Fibroblast of skin of right quadriceps (primary cell): ENCODE measurements around the gene HYAL3.
"Not testable (repeated sequence)": the region's sequence is repeated elsewhere in the genome, so short reads cannot be mapped to it uniquely, and the experiment has no call there.

Experiments
- DNase-seq: peaks from one replicate; pipeline ENCODE4 v3.0.0-alpha.2; 2013

The HYAL3 gene

DNA sequence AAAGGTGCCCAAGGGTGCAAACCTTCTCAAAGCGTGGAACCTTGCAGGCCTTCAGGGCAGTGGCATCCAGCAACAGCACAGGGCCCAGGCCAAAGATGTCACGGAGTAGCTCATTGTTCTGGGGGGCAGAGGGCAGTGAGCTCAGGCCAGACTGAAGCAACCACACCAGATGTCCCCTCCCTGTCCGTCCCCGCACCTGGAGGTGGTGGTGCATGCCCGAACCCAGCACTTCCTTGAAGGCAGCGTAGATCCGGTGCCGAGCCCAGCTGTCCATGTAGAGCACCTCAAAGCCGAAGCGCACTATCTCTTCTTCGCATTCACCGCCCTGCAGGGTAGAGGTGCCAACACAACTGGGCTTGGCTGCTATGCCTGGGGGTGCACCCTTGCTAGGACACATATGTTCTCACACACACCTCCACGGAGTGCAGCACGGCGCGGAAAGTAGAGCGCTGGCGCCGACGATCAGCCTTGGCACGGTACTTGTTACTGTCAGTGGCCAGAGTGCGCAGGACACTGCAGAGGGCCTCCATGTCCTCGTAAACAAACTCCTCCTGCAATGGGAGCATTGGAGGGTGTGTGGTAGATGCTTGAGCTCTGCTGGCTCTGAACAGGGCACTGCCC lies 10.7 kb downstream of the HYAL3 start:
- DNase-seq = no peak

DNA sequence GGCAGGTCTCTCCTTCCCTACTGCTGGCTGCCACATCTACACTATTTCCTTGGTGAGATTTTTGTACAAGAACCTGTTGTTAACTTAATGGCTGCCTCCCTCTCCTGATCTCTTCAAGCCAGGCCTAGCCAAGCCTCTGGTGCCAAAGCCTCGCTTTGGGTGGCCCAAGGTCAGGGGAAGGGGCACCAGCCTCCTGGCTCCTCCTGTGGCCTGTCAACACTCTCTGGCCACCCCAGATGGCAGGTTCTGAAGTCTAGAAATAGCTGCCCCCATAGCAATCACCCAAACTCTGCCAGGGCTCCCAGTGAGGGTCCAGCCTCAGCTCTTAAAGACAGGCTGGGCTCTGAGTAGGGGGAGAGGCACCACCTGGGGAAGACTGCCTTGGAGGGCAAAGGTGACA lies 11.9 kb downstream of the HYAL3 start:
- DNase-seq = no peak

DNA sequence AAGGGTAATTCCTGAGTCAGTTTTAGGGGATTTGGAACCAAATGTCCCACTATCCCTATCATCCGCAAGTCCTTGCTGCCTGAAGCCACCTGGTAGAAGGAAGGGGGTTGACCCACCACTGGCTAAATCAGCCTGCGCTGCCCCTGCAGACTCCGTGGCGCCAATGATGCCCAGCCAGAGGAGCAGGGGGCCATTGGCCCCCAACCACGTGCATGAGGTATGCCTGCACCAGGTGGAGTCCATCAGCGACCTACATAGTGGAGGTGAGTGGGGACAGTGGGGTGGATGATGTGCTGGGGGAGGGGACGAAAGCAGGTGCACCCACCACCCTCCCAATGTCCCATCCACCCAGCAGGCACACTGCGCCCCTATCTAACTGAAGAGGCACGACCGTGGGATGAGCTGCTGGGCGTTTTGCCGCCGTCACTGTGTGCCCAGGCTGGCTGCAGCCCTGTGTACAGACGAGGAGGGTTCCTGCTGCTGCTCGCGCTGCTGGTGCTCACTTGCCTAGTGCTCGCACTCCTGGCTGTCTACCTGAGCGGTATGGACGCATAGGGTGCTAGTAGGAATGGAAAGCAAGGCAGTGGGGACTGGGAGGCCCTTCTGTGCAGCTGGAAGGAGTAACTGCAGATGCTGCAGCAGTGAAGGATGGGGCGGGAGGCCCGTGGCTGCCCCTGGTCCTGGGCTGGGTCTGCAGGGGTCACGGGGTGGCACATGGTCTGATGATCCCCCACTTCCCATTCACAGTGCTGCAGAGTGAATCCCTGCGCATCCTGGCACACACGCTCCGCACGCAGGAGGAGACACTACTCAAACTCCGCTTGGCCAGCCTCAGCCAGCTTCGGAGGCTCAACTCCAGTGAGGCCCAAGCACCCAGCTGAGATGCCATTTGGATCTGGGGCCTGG lies 12.6 kb downstream of the HYAL3 start:
- no peak for DNase-seq

DNA sequence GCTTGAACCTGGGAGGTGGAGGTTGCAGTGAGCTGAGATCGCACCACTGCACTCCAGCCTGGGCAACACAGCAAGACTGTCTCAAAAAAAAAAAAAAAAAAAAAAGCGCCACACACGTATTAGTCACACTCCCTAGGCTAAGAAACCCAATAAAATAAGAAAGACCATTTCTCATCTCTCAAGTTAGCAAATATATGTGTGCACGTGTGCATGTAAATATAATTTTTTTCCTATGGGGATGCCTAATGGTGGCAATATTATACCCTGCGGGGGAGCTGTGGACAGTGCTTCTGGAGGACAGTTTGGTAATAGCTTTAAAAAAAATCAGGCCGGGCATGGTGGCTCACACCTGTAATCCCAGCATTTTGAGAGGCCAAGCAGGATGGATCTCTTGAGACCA lies 15.1 kb downstream of the HYAL3 start:
- not testable (repeated sequence) for DNase-seq

DNA sequence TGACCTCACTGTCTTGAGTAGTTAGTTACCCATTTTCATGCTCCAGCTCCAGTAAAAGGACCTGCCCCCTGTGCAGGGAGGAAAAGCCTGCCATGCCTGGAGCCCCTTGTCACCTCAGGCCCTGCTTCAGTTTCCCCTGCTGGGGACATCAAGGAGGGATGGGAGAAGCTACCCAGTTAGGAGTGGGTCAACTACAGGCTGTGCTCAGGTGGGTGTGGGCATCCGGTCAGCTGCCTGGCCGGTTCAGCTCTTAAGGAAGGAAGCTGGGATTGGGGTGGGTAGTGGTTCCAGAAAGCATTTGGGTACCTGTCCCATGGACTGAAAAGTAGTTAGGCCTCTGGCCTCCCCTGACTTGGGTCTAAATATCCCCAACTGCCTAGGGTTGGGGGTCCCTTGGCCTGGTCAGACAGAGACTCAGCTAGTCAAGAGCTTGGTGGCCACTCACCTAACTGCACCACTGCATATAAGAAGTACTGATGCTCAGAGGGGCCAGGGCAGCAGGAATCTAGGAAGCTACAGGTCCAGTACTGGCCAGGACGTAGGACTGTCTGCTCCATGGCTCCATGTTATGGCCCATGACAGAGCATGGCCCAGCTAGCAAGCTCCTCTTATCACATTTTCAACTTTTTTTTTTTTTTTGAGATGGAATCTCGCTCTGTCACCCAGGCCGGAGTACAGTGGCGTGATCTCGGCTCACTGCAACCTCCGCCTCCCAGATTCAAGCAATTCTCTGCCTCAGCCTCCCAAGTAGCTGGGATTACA lies 19.8 kb downstream of the HYAL3 start:
- DNase-seq = no peak

DNA sequence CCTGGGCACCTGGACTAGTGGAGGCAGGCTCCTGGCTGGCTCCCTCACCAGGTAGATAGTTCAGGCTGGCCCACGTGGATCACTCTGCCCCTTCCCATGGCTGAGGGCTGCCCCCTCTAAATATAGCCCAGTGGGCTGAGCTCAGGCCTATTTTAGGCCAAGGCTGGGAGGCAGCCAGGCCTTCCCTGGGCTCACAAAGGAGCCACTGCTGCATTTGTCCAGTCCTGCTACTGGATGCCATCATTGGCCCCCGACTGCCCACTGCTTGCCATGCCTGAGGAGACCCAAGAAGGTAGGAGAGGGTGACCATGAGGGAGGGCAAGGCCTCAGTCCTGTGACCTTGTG lies 20.4 kb downstream of the HYAL3 start, which contains the start of gene LSMEM2:
TSS of gene LSMEM2 (plus strand) at position 208 of the 345 bp plus-strand sequence. CDS start at position 235, 27 bp downstream.
- no peak for DNase-seq

DNA sequence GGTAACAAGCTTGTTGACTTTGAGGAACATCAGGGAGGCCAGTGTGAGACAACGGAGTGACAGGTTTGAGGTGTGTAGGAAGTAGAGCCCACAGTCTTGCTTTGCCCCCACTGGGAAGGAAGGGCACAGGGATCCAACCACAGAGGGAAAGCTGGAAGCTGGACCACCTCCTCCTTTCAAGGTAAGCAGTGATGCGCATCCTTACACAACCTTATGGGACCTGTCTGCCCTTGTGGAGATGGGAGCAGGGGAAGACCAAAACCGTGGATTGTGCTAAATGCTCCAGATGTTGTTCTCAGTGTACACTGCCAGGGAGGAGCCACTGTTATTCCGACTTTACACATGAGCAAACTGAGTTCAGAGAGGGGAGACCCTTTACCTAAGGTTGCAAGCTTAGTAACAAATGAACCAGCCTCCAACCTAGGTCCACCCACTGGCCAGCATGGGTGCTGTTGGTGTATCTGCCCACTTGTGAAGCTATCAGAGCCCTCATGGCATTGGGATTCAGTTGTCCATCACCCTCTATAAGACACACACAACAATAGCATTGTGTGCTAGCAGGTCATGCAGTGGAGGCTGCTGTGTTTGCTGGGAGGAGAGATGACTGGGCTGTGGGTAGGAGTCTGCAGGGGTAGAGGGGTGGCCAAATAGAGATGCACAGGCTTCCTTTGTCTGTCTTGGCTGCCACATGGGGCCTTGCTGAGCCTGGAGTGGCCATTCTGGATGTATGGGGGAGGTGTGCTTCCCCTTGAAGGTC lies 20.9 kb downstream of the HYAL3 start:
- no peak for DNase-seq

DNA sequence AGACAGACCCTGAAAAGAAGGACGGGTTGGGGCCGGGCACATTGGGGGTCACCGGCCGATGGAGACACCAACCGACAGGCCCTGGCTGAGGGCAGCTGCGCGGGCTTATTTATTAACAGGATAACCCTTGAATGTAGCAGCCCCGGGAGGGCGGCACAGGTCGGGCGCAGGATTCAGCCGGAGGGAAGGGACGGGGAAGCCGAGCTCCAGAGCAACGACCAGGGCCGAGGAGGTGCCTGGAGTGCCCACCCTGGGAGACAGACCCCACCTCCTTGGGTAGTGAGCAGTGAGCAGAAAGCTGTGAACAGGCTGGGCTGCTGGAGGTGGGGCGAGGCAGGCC lies 22.5 kb downstream of the HYAL3 start:
- DNase-seq = no peak

DNA sequence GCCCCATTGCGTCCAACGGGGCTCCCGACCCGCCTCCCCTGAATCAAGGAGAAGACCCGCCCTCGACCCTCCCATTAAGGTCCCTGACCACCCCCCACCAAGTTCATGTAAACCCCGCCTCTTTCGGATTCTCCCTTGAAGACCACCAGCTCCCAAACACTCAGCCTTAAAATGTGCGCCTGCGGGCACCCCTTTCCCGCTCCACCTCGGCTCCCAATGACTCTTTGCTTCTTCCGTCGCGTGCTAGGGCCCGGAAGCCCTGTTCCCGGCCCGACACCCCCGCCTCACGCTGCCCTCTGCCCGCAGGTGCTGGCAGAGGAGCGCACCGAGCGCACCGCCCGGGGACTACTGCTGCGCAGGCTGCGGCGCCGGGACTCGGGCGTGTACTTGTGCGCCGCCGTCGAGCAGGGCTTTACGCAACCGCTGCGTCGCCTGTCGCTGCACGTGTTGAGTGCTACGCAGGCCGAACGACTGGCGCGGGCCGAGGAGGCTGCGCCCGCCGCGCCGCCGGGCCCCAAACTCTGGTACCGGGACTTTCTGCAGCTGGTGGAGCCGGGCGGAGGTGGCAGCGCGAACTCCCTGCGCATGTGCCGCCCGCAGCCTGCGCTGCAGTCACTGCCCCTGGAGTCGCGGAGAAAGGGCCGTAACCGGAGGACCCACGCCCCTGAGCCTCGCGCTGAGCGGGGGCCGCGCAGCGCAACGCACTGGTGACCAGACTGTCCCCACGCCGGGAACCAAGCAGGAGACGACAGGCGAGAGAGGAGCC lies 23.0 kb downstream of the HYAL3 start:
- DNase-seq = no peak

DNA sequence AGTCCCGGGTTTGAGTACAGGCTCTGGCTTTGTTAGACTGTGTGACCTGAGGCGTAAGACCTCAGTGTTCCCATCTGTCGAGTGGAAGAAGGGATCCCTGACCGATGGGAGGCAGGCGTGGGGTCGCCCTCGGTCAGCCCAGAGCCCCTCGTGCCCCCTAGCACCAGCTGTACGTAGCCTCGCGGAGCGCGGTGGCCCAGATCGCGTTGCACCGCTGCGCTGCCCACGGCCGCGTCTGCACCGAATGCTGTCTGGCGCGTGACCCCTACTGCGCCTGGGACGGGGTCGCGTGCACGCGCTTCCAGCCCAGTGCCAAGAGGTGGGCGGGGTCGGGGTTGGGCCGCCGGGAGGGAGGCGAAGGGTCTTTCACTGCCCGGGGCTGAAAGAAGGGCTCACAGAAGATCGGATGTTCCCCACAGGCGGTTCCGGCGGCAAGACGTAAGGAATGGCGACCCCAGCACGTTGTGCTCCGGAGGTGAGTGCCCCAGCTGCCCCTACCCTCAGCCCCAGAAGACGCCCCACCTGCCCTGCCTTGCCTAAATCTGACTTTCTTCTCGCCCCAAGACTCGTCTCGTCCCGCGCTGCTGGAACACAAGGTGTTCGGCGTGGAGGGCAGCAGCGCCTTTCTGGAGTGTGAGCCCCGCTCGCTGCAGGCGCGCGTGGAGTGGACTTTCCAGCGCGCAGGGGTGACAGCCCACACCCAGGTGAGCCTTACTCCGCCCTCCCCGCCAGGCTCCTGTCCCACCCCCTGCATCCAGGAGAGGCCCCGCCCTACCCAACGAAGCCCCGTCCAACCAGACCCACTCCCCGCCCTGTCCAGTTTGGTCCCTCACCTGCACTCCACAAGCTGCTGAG lies 23.8 kb downstream of the HYAL3 start:
- no peak for DNase-seq

DNA sequence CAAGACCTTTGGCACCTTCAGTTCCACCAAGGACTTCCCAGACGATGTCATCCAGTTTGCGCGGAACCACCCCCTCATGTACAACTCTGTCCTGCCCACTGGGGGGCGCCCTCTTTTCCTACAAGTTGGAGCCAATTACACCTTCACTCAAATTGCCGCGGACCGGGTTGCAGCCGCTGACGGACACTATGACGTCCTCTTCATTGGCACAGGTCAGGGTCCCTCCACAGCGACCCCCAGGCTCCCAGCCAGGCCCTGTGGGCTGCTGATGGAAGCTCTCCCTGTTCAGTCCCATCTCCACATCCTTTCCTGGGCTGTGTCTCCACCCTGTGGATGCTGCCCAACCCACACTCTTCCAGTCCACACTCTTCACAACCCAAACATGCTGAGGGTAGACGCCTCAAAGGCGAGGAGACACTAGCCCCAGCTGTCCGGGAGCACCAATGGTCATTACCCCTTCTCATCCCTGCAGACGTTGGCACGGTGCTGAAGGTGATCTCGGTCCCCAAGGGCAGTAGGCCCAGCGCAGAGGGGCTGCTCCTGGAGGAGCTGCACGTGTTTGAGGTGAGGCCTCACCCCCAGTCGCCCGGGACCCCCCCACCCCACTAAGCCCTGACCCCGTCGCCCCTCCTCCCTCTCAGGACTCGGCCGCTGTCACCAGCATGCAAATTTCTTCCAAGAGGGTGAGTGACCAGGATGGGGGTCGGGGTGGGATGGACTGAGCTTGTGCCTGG lies 24.7 kb downstream of the HYAL3 start:
- peak; percentile 40 for DNase-seq

DNA sequence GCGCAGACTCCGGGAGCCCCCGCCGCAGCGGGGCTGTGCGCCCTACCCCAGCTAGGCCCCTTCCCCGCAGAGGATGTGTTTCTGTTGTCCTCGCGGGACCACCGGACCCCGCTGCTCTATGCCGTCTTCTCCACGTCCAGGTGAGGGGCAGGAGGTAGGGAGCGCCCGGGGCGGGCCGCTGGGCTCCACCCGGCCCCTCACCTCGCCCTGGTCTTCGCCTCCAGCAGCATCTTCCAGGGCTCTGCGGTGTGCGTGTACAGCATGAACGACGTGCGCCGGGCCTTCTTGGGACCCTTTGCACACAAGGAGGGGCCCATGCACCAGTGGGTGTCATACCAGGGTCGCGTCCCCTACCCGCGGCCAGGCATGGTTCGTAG lies 25.5 kb downstream of the HYAL3 start:
- DNase-seq = no peak

DNA sequence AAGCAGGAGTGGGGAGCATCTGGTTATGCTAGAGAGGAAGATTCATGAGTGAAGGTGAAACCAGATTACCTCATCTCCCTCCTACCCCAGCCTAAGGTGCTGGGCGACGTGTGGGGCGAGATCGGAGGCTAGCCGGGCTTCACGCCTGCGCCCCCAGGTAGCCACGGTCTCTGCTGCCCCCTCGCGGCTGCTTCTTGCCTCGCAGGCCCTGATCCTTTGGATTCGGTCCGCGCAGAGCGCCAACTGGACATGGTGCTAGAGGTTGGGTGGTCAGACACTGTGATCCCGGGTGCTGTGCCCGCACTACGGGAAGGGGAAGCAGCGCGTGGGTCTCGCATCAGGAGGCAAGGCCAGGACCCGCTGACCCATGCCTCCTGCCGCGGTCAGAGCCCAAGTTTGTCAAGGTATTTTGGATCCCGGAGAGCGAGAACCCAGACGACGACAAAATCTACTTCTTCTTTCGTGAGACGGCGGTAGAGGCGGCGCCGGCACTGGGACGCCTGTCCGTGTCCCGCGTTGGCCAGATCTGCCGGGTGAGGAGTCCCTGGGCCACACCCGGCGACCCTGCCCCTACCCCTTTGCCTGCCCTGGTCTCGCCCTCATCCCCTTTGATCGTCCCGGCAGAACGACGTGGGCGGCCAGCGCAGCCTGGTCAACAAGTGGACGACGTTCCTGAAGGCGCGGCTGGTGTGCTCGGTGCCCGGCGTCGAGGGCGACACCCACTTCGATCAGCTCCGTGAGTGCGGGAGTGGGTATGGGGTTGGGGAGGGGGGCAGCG lies 26.1 kb downstream of the HYAL3 start:
- DNase-seq = peak; percentile 60

DNA sequence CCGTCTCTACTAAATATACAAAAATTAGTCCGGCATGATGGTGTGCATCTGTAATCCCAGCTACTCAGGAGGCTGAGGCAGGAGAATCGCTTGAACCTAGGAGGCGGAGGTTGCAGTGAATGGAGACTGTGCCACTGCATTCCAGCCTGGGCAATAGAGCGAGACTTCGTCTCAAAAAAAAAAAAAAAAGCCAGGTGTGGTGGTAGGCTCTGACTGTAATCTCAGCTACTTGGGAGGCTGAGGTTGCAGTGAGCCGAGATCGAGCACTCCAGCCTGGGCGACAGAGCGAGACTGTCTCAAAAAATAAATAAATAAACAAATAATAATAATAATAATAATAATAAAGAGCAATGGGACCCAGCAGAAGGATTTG lies 26.7 kb downstream of the HYAL3 start:
- not testable (repeated sequence) for DNase-seq

DNA sequence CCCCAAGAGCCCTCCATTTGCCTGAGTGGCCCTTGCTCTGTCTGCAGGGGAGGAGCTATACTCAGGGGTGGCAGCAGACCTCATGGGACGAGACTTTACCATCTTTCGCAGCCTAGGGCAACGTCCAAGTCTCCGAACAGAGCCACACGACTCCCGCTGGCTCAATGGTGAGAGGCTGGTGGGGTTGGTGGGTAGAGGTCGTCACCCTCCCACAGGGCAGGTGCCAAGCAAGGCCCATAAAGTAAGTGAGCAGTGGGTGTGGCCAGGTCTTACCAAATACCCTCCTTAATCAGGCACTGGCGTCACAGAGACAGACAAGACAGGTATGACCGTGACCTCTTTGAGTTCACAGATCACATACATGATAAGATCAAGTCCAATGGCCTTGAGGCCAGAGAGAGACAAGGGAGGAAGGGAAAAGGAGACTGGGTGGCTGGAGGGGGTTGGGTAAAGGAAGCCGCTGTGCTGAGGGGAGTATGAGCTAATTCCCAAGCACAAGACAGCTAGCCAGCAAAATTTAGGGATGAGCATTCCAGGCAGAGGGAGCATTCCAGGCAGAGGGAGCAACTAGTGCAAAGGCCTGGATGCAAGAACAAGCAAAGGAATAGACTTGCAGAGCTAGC lies 27.8 kb downstream of the HYAL3 start:
- DNase-seq = no peak

DNA sequence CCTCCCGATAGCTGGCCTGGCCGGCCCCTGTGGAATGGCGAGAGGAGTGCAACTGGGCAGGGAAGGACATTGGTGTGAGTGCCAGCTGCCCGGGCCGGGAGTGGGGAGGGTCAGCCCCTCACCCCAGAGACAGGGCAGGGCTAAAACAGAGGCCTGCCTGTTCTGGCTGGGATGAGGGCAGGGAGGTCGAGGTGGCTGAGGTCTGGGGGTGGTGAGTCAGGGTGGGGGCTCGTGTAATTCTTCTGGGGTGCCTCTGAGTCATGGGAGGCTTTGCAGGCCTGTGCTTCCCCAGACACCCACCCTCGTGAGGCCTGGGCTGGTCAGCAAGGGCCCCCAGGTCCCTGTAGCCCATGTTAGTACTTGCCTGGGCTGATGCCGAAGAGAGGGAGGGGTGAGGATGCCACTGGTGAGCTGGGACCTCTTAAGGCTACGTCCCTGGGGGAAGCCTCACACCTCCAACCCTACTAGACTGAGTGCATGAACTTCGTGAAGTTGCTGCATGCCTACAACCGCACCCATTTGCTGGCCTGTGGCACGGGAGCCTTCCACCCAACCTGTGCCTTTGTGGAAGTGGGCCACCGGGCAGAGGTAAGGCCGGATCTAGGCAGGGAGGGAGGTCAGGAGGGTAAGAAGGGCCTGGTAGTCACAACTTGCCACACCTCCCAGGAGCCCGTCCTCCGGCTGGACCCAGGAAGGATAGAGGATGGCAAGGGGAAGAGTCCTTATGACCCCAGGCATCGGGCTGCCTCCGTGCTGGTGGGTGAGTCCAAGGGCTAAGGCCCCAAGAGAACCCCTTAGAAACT lies 28.6 kb downstream of the HYAL3 start:
- DNase-seq = no peak

DNA sequence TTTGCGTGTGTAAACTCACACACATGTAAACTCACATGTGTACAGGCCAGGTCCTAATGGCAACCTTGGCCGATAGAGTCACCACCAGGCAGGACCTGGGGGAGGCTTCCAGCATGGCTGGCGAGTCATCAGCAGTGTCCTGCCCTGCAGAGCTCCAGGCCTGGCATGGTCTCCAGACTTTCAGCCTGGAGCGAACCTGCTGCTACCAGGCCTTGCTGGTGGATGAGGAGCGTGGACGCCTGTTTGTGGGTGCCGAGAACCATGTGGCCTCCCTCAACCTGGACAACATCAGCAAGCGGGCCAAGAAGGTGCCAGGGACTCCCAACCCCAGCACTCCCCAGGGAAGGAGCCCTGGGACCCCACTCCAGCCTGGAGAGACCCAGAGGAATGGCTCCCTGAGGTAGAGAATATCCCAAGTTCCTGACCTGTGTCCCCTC lies 29.2 kb downstream of the HYAL3 start:
- DNase-seq = no peak

DNA sequence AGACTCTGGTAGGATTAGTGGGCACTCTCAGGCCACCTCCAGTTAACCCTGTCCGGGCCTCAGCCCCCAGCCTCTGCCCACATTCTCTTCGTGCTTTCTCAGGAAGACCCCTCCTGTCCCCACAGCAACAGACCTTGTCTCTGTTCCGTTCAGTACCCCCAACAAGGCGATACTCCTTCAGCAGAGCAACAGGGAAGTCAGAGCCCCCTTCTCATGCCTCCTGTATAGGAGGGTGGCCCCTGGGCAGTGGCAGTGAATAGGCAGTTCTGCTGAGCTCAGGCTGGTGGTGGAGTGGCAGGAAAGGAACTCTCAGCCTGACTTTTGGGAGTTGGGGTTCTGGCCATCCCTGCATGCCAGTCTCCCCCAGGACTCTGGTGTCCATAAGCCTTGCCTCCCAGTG lies 29.7 kb downstream of the HYAL3 start:
- no peak for DNase-seq
